ENCODE results near the gene SLC22A16.
"Not testable (repeated sequence)": the region's sequence is repeated elsewhere in the genome, so short reads cannot be mapped to it uniquely, and the experiment has no call there.

The SLC22A16 gene

GRCh38 chr6:110476046-110476849 lies at the start of gene SLC22A16:
SLC22A16 (minus strand) TSS chr6:110476613; CDS start chr6:110476574, 39 bp downstream.
- peak; percentile 43 for DNase-seq (ENCODE audit: low spot score)

GRCh38 chr6:110525001-110525400 lies 48.6 kb upstream of the SLC22A16 start:
- DNase-seq (ENCODE audit: low spot score): no peak

GRCh38 chr6:110524305-110524704 lies 47.9 kb upstream of the SLC22A16 start:
- DNase-seq (ENCODE audit: low spot score): no peak

GRCh38 chr6:110523451-110524021 lies 47.1 kb upstream of the SLC22A16 start:
- no peak for DNase-seq (ENCODE audit: low spot score)

GRCh38 chr6:110522427-110522826 lies 46.0 kb upstream of the SLC22A16 start:
- DNase-seq (ENCODE audit: low spot score): no peak

- DNase-seq (ENCODE audit: low spot score): no peak
These were observed 44.7 kb upstream of the SLC22A16 start for GRCh38 chr6:110520992-110521543.

- DNase-seq (ENCODE audit: low spot score): no peak
These were observed 44.0 kb upstream of the SLC22A16 start for GRCh38 chr6:110520209-110520965.

GRCh38 chr6:110517601-110518281 lies 41.3 kb upstream of the SLC22A16 start:
- no peak for DNase-seq (ENCODE audit: low spot score)

GRCh38 chr6:110517034-110517433 lies 40.6 kb upstream of the SLC22A16 start:
- DNase-seq (ENCODE audit: low spot score): no peak

GRCh38 chr6:110514818-110515217 lies 38.4 kb upstream of the SLC22A16 start:
- no peak for DNase-seq (ENCODE audit: low spot score)

GRCh38 chr6:110512991-110513390 lies 36.6 kb upstream of the SLC22A16 start:
- no peak for DNase-seq (ENCODE audit: low spot score)

GRCh38 chr6:110512549-110512948 lies 36.1 kb upstream of the SLC22A16 start:
- DNase-seq (ENCODE audit: low spot score): not testable (repeated sequence)

- DNase-seq (ENCODE audit: low spot score): no peak
These were observed 35.0 kb upstream of the SLC22A16 start for GRCh38 chr6:110511401-110511800.

- DNase-seq (ENCODE audit: low spot score): peak; percentile 12
These were observed 33.3 kb upstream of the SLC22A16 start for GRCh38 chr6:110509617-110510241.

GRCh38 chr6:110504891-110505290 lies 28.5 kb upstream of the SLC22A16 start:
- DNase-seq (ENCODE audit: low spot score): not testable (repeated sequence)

GRCh38 chr6:110495949-110496348 lies 19.5 kb upstream of the SLC22A16 start:
- no peak for DNase-seq (ENCODE audit: low spot score)

GRCh38 chr6:110493253-110493800 lies 16.9 kb upstream of the SLC22A16 start:
- DNase-seq (ENCODE audit: low spot score): no peak

- DNase-seq (ENCODE audit: low spot score): no peak
These were observed 16.2 kb upstream of the SLC22A16 start for GRCh38 chr6:110492584-110492983.

GRCh38 chr6:110491644-110492317 lies 15.4 kb upstream of the SLC22A16 start:
- no peak for DNase-seq (ENCODE audit: low spot score)

GRCh38 chr6:110491299-110491643 lies 14.9 kb upstream of the SLC22A16 start:
- no peak for DNase-seq (ENCODE audit: low spot score)

- DNase-seq (ENCODE audit: low spot score): no peak
These were observed 13.7 kb upstream of the SLC22A16 start for GRCh38 chr6:110490110-110490509.
